Stimulated activated CD8-positive, alpha-beta memory T cell treated with anti-CD3 and anti-CD28 coated beads, Interleukin-2, amount 100 ng/mL, for 48 hours (primary cell): ENCODE data around the gene C1S.
"Not testable (repeated sequence)": the region's sequence is repeated elsewhere in the genome, so short reads cannot be mapped to it uniquely, and the experiment has no call there.

Experiments used
- DNase-seq, 2 donors: peaks; one replicate each; pipeline ENCODE4 v3.0.0-alpha.2; 2020; ENCODE audit warnings: low read depth in 2 of 2

The C1S gene

GRCh38 chr12:7046383-7047105 is 14.0 kb upstream of the C1S start:
- DNase-seq, result no peak

- no peak for DNase-seq
These were observed 13.2 kb upstream of the C1S start for GRCh38 chr12:7047306-7047705.

DNA sequence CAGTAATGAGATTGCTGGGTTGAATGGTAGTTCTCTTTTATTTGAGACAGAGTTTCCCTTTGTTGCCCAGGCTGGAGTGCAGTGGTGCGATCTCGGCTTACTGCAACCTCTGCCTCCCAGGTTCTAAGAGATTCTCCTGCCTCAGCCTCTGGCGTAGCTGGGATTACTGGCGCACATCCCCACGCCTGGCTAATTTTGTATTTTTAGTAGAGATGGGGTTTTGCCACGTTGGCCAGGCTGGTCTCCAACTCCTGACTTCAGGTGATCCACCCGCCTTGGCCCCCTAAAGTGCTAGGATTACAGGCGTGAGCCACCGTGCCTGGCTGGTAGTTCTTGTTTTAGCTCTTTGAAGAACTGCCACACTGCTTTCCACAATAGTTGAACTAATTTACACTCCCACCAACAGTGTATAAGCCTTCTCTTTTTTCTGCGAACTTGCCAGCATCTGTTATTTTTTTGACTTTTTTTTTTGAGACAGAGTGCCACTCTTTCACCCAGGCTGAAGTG is 11.0 kb upstream of the C1S start:
- DNase-seq, result not testable (repeated sequence)

GRCh38 chr12:7049973-7050372 is 10.5 kb upstream of the C1S start:
- not testable (repeated sequence) for DNase-seq

DNA sequence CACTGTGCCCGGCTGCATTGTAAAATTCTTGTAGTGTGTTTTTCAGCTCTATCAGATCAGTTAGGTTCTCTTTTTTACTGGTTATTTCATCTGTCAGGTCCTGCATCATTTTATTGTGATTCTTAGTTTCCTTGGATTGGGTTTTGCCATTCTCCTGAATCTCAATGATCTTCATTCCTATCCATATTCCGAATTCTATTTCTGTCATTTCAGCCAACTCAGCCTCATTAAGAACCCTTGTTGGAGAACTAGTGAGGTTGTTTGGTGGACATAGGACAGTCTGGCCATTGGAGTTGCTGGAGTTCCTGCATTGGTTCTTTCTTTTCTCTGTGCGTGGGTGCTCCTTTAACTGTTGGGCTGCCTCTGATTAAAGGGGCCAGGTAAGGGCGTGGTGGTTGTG is 5.6 kb upstream of the C1S start:
- no peak for DNase-seq

DNA sequence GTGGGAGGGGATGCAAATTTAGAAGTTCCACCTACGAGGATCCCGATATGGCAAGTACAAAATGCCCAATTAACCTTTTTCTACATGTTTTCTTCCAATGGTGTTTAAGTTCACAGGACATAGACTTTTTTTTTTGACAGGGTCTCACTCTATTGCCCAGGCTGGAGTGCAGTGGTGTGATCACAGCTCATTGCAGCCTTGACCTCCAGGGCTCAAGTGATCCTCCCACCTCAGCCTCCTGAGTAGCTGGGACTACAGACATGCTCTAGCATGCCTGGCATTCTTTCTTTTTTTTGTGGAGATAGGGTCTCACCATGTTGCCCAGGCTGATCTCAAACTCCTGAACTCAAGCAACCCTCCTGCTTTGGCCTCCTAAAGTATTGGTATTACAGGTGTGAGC is 4.8 kb upstream of the C1S start:
- not testable (repeated sequence) for DNase-seq

DNA sequence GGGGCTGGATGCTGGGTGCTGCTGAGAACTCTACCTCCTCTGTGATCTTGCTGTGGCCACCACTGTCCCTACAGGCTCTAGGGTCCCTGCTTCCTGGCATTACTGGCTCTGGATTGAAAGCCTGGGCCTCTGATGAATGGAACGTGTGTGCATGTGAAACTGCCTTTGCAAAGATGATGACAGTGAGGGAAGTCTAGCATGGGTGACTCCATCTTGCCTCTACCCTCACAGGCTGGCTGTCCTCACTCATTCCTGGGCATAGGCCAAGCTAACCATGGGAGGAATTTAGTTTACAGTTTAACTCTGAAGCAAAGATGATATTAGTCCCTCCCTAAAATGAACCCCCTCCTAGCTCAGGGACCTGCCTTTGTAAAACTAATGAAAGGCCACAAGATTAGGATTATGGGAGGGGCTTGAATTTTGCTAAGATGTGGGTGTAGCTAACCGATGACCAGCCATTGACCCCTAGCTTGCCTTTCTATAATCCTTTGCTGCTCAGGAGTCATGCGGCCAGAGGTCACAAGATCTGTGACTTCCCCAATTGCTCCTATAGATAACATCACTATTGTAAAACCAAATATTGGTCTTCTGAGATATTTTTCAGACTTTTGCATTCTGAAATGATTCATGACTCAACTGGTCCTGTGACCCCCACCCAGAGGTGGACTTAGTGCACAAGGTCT is 2.2 kb upstream of the C1S start:
- no peak for DNase-seq

DNA sequence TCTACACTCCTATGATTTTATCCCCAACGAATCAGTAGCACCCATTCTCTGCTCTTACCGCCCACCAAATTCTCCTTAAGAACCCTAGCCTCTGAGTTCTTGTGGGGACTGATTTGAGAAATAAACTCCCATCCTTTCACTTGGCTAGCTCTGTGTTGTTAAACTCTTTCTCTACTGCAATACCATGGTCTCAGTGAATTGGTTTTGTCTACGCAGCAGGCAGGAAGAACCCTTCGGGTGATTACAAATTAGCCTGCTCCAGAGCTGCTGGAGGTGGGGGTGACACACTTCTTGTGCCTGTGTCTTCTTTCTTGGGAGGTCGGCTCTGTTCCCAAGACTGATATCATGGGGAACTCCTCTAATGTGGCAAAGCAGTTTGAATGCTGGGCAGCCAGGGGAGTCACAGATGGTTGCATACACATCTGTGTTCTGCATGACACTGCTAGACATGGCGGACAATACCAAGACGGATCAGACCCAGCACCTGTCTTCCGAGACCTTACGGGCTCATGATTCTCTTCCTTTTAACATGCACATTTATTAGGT is 1.6 kb upstream of the C1S start:
- no peak for DNase-seq

DNA sequence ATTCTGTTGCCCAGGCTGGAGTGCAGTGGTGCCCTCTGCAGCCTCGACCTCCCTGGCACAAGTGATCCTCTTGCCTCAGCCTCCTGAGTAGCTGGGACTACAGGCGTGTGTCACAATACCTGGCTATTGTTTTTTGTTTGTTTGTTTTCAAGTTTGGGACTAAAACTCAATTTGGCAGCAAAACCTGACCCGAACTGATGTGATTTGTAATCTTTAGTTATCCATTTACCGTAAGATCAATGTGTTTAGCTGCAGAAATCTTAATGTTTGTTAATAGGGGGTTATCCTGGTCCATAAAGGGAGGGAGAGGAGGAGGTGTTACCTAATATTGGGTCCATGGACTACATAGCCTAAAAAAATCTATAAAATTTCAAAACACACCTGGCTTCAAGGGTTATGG is 738 bp upstream of the C1S start:
- DNase-seq, result no peak

DNA sequence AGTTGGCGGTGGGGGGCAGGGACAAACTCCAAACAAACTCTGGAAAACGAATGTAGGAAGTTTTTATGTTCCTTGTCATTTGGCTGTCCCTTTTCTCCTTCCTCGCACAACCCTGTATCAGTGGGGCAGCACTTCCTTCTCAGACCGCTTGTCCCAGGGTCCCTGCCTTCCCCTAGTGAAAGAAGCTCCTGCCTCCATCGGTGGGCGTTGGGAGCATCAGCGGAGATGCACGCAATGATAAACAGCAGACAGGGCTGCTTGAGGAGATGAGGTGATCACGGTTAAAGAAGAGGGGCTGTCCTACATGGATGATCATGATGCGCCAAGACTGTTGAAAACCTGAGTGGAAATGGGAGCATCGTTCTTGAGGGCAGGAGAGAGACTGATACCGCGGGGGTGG is 620 bp downstream of the C1S start:
- DNase-seq, result no peak

DNA sequence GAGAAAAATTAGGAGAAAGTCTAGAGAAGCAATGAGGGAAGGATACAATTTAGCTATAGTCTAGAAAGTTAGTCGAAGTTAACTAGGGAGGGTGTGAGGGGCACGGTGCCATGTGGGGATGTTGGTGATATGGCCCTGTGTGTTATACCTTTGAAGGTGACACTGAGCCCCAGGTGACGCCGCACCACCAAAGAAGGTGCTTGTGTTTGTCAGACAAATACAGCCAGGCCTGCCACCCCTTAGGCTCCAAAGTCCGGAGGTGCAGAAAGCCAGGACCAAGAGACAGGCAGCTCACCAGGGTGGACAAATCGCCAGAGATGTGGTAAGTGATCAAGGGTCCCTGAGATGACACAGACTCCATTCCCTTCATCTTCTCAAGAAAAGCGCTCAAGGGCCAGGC is 1.1 kb downstream of the C1S start:
- DNase-seq, result no peak

DNA sequence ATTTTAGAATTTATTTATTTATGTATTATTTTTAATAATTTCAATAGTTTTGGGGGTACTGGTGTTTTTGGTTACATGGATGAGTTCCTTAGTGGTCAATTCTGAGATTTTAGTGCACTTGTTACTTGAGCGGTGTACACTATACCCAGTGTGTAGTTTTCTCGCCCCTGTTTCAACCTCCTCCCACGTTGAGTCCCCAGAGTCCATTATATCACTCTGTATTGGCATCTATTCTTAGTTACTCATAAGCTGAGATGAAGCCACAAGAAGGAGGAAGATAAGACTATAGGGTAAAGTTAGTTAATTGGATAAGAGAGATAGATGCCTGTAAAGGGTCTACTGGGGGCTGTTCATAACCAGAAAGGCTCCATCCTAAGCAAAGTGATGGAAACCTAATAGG is 4.0 kb downstream of the C1S start:
- no peak for DNase-seq

DNA sequence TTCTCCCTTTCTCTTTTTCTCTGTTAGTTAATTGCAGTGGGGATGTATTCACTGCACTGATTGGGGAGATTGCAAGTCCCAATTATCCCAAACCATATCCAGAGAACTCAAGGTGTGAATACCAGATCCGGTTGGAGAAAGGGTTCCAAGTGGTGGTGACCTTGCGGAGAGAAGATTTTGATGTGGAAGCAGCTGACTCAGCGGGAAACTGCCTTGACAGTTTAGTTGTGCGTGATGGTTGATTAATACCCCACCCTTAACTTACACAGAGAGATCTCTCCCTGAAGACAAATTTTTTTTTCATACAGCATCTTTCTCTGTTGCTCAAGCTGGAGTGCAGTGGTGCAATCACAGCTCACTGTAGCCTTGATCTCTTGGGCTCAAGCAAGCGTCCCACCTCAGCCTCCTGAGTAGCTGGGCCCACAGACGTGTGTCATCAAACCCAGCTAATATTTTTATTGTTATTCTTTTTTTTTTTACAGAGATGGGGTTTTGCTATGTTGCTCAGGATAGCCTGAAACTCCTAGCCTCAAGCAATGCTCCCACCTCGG is 4.6 kb downstream of the C1S start:
- no peak for DNase-seq

GRCh38 chr12:7066596-7066995 is 6.1 kb downstream of the C1S start:
- DNase-seq, result no peak

- DNase-seq, result no peak
These were observed 6.6 kb downstream of the C1S start for GRCh38 chr12:7067096-7067495.

GRCh38 chr12:7068240-7068993 is 7.9 kb downstream of the C1S start:
- no peak for DNase-seq

DNA sequence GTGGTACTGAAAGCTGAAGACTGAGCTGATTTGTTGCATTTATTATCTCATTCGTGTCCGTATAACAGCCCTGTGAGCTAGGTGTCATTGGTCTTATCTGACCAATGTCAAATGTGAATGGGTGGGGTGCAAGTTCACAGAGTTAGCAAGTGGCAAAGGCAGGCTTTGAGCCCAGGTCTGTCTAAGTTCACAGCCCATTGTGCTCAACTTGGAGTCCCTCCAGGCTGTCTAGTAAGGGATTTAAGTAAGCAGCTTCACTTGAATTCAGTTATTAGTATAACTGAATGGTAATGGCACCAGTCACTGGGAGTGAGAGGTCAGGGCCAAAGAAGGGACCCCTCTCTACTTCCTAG is 8.5 kb downstream of the C1S start:
- DNase-seq, result no peak

DNA sequence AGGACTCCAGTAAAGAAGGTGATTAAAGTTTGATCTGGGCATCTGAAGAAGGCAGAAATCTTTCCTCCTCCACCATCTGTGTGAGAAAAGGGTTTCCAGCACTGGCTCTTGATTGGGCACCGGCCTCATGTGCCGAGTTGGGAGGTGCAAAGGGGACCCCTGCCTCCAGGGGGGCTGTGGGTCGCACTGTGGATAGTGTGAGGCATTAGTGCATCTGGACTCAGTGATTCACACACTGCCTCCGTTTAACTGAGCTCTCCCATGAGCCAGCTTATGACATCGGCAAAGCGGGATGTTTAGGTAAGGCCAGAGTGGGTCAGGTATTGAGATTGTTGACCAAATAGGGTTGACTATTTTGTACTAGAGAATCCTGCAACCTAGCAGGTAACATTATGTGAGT is 8.9 kb downstream of the C1S start:
- no peak for DNase-seq

GRCh38 chr12:7072035-7072434 is 11.5 kb downstream of the C1S start:
- no peak for DNase-seq

GRCh38 chr12:7072554-7072953 is 12.0 kb downstream of the C1S start:
- no peak for DNase-seq

DNA sequence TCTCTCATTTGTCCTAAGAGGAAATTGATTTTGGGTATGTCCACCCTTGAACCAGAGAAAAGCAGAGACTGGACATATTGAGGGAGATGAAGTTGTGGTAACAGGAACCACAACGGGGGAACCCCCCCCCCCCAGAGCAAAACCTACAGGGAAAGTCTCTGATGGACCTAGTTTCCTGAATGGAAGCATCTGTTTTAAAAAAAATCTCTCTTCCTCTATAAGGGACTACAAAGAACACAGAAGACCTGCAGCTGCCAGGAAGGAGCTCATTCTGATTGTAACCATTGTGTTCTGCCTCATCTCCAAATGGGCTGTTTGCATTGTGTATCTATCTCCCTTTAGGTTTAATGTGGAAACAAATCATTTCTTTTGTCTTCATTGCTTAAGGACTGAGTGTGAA is 13.4 kb downstream of the C1S start:
- no peak for DNase-seq

- DNase-seq, result no peak
These were observed 15.0 kb downstream of the C1S start for GRCh38 chr12:7075518-7075917.
